ENCODE measurements around the gene LAMC1. TPM values are rescaled to one million over a fixed set of nuclear protein-coding genes. Genes with fewer than 3 reads are reported as not detected.
"Not testable (repeated sequence)": the region's sequence is repeated elsewhere in the genome, so short reads cannot be mapped to it uniquely, and the experiment has no call there.

Gene LAMC1
- total and polyA plus RNA-seq, 2 experiments from 2014 or later: 78.4 to 185 TPM

DNA sequence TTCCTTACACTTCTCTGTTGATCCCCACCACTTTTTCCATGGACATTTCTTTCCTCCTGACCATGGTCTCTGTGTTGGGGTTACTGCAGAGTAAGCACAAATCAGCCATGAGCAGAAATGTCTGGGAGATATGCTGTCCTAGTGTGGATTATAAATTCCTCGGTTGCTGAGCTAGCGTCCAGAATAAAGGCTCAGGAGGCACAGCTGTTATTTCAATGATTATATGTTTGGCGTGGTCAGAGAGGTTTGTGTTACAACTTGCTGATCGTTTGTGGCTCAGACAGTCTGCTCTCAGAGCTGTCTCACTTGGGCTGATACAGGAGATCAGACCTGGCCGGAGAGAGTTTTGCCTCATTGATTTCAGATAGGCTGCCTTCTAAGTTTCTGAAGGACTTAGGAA is 125.4 kb downstream of the LAMC1 start:
- H2AFZ ChIP-seq: no peak overlapping the region
- TF ChIP-seq, protein P1, sequence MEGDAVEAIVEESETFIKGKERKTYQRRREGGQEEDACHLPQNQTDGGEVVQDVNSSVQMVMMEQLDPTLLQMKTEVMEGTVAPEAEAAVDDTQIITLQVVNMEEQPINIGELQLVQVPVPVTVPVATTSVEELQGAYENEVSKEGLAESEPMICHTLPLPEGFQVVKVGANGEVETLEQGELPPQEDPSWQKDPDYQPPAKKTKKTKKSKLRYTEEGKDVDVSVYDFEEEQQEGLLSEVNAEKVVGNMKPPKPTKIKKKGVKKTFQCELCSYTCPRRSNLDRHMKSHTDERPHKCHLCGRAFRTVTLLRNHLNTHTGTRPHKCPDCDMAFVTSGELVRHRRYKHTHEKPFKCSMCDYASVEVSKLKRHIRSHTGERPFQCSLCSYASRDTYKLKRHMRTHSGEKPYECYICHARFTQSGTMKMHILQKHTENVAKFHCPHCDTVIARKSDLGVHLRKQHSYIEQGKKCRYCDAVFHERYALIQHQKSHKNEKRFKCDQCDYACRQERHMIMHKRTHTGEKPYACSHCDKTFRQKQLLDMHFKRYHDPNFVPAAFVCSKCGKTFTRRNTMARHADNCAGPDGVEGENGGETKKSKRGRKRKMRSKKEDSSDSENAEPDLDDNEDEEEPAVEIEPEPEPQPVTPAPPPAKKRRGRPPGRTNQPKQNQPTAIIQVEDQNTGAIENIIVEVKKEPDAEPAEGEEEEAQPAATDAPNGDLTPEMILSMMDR (IDR thresholded peaks at IDR 0.05; ENCODE audit: poor library complexity): no peak
- no peak for TF ChIP-seq EZH2 (IDR thresholded peaks at IDR 0.05; ENCODE audit: borderline replicate concordance)
- TF ChIP-seq EZH2phosphoT487 (IDR thresholded peaks at IDR 0.05; ENCODE audit: low read depth, severe bottlenecking, unreplicated experiment): no peak
- H3K9me2 ChIP-seq (replicated peaks; ENCODE audit: insufficient read depth): no peaks in the 10 kb centered on the region
- H3K27ac ChIP-seq: peak overlapping the region; percentile 82
- no peaks in the 10 kb centered on the region for H3K36me3 ChIP-seq (replicated peaks; ENCODE audit: insufficient read depth, low read depth)
- DNase-seq (ENCODE audit: low spot score): peak; percentile 22
- H3K4me1 ChIP-seq (ENCODE audit: insufficient read depth): peaks cover 9% of the 10 kb centered on the region
- H3K4me2 ChIP-seq: peak overlapping the region; percentile 30
- no peaks in the 10 kb centered on the region for H3K79me2 ChIP-seq
- no peaks in the 10 kb centered on the region for H4K20me1 ChIP-seq (ENCODE audit: insufficient read depth, poor library complexity, severe bottlenecking)
- H3K9me3 ChIP-seq (ENCODE audit: low read depth): no peaks in the 10 kb centered on the region
- no peaks in the 10 kb centered on the region for H3K27me3 ChIP-seq
- no peak overlapping the region for H3K4me3 ChIP-seq
- WGBS (ENCODE audit: low lambda C conversion rate, missing lambda C conversion rate): 23% methylated on average over 5 of the region's 5 CpGs

DNA sequence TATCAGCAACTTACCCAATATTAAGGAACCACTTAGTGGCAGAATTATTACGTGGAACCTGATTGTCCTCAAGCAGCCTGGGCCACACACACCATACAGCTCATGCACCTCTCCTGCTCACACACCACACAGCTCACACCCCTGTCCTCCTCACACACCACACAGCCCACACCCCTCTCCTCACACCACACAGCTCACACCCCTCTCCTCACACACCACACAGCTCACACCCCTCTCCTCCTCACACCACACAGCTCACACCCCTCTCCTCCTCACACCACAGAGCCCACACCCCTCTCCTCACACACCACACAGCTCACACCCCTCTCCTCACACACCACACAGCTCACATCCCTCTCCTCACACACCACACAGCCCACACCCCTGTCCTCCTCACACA is 126.1 kb downstream of the LAMC1 start:
- 85% methylated on average over 1 of the region's 1 CpG for WGBS (ENCODE audit: low lambda C conversion rate, missing lambda C conversion rate)
- no peak for TF ChIP-seq EZH2phosphoT487 (IDR thresholded peaks at IDR 0.05; ENCODE audit: low read depth, severe bottlenecking, unreplicated experiment)
- no peak for TF ChIP-seq EZH2 (IDR thresholded peaks at IDR 0.05; ENCODE audit: borderline replicate concordance)
- TF ChIP-seq, protein P1 (IDR thresholded peaks at IDR 0.05; ENCODE audit: poor library complexity): no peak
- Histone ChIP-seq H2AFZ (no peak overlapping the region), H3K27me3 (no peaks in the 10 kb centered on the region), H4K20me1 (ENCODE audit: insufficient read depth, poor library complexity, severe bottlenecking) (no peaks in the 10 kb centered on the region), H3K36me3 (replicated peaks; ENCODE audit: insufficient read depth, low read depth) (no peaks in the 10 kb centered on the region), H3K27ac (peak overlapping the region; percentile 82), H3K9me2 (replicated peaks; ENCODE audit: insufficient read depth) (no peaks in the 10 kb centered on the region), H3K79me2 (no peaks in the 10 kb centered on the region), H3K9me3 (ENCODE audit: low read depth) (no peaks in the 10 kb centered on the region), H3K4me3 (no peak overlapping the region), H3K4me2 (peak overlapping the region; percentile 30), H3K4me1 (ENCODE audit: insufficient read depth) (peaks cover 9% of the 10 kb centered on the region)
- DNase-seq (ENCODE audit: low spot score): no peak

DNA sequence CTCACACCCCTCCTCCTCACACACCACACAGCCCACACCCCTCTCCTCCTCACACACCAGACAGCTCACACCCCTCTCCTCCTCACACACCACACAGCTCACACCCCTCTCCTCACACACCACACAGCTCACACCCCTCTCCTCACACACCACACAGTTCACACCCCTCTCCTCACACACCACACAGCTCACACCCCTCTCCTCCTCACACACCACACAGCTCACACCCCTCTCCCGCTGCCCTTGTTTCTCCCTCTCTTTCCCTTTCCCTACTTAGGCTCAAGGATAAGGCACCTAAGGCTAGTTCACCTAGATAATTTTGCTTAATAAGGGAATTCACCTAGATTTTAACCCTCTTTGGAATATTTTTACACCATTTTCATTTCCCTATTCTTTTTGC is 126.8 kb downstream of the LAMC1 start:
- not testable (repeated sequence) for H3K4me3 ChIP-seq; H3K9me3 ChIP-seq (ENCODE audit: low read depth); H2AFZ ChIP-seq; DNase-seq (ENCODE audit: low spot score); H3K4me1 ChIP-seq (ENCODE audit: insufficient read depth); H3K4me2 ChIP-seq; H3K36me3 ChIP-seq (replicated peaks; ENCODE audit: insufficient read depth, low read depth); H3K9me2 ChIP-seq (replicated peaks; ENCODE audit: insufficient read depth); H4K20me1 ChIP-seq (ENCODE audit: insufficient read depth, poor library complexity, severe bottlenecking); H3K27me3 ChIP-seq; H3K79me2 ChIP-seq
- H3K27ac ChIP-seq: peak overlapping the region; percentile 1
- 93% methylated on average over 1 of the region's 1 CpG for WGBS (ENCODE audit: low lambda C conversion rate, missing lambda C conversion rate)

DNA sequence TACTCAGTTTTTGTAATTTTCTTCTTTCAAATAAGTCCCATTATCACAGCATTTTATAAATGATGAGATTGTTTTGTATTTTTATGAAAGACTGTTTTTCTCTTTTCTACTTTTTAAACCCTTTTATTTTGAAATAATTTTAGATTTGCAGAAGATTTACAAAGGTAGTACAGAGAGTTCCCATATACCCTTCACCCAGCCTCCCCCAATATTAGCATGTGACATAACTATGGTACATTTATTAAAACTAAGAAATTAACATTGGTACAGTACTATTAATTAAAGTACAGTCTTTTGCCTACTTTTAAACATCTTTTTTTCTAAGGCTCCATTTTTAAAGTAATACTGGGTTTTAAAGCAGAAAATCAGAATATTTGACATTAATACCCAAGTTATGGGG is 127.2 kb downstream of the LAMC1 start:
- Histone ChIP-seq H3K4me2 (no peak overlapping the region), H3K79me2 (no peaks in the 10 kb centered on the region)

More for the DNA sequence above, 127.2 kb downstream of the LAMC1 start:
- DNase-seq (ENCODE audit: low spot score): no peak
- Histone ChIP-seq H3K9me3 (ENCODE audit: low read depth) (no peaks in the 10 kb centered on the region), H4K20me1 (ENCODE audit: insufficient read depth, poor library complexity, severe bottlenecking) (no peaks in the 10 kb centered on the region), H2AFZ (no peak overlapping the region), H3K9me2 (replicated peaks; ENCODE audit: insufficient read depth) (no peaks in the 10 kb centered on the region), H3K36me3 (replicated peaks; ENCODE audit: insufficient read depth, low read depth) (no peaks in the 10 kb centered on the region), H3K27ac (peak overlapping the region; percentile 1), H3K27me3 (no peaks in the 10 kb centered on the region), H3K4me3 (no peak overlapping the region), H3K4me1 (ENCODE audit: insufficient read depth) (peaks cover 9% of the 10 kb centered on the region)
- TF ChIP-seq, protein P1 (IDR thresholded peaks at IDR 0.05; ENCODE audit: poor library complexity): no peak
- TF ChIP-seq EZH2phosphoT487 (IDR thresholded peaks at IDR 0.05; ENCODE audit: low read depth, severe bottlenecking, unreplicated experiment) (no peak), EZH2 (IDR thresholded peaks at IDR 0.05; ENCODE audit: borderline replicate concordance) (no peak)

All from hepatocyte (in vitro differentiated cells).